GM12878 (cell line): ENCODE results near the gene TUBA8. TPM values are rescaled to one million over a fixed set of nuclear protein-coding genes. Genes with fewer than 3 reads are reported as not detected.

Experiments used
- ATAC-seq: fragments of 200-7000 bp; cut with Tn5 transposase; 3 replicates; pipeline ENCODE4 v1.9.1; 2020; ENCODE audit warnings: mild to moderate bottlenecking, moderate library complexity
- BruUV-seq: library from RNA; stranded (reverse); fragments of 400-500 nt; replicated peaks from 2 replicates; lab custom pipeline; 2021; lab: Mats Ljungman, UMichigan
- CTCF ChIA-PET: fragments of 300-600 bp; sonication (Branson Sonifier 250); formaldehyde crosslinking; extraction: SDS; loops from one replicate; lab custom pipeline; 2021; ENCODE audit warnings: inconsistent platforms; lab: Yijun Ruan, JAX
- POLR2A ChIA-PET: fragments of 350-600 bp; formaldehyde crosslinking; extraction: SDS; loops from one replicate; lab custom pipeline; 2021; ENCODE audit warnings: inconsistent platforms; lab: Charles Lee
- RAD21 ChIA-PET: fragments of 300-600 bp; sonication (Branson Sonifier 250); formaldehyde crosslinking; loops from one replicate; lab custom pipeline; 2023; ENCODE audit warnings: antibody characterized with exemption; ENCODE audit not compliant: unreplicated experiment; lab: Charles Lee
- SMC1A ChIA-PET: fragments of 300-600 bp; sonication (Branson Sonifier 250); formaldehyde crosslinking; loops from one replicate; lab custom pipeline; 2023; ENCODE audit not compliant: unreplicated experiment, uncharacterized antibody; lab: Charles Lee
- DNase-seq: peaks from one replicate; pipeline ENCODE4 v3.0.0-alpha.2; 2011; ENCODE audit warnings: low read depth, low spot score
- FAIRE-seq: peaks from 3 replicates; lab custom pipeline; 2011; peaks lifted over from hg19 to GRCh38; lab: Jason Lieb, UNC
- H2AFZ ChIP-seq: 2 replicates; pipeline ENCODE4 v1.6.0; 2011; ENCODE audit warnings: low read depth, low read length, control low read depth; ENCODE audit not compliant: control insufficient read depth
- H3K27ac ChIP-seq: 2 replicates; pipeline ENCODE4 v1.5.1; 2011; ENCODE audit warnings: control low read depth; ENCODE audit not compliant: control insufficient read depth, insufficient read depth
- H3K27me3 ChIP-seq, 2 experiments: replicated peaks in 1 of 2; 2 replicates each; pipeline versions ENCODE4 v1.6.0 to v1.6.1; 2011; ENCODE audit warnings: low read length in 1 of 2; ENCODE audit not compliant: control insufficient read depth in 2 of 2, insufficient read depth in 2 of 2
- H3K36me3 ChIP-seq, 2 experiments: 2 replicates each; pipeline ENCODE4 v1.5.1; 2011; ENCODE audit warnings: low read length in 1 of 2; ENCODE audit not compliant: control insufficient read depth in 2 of 2, insufficient read depth in 2 of 2
- H3K4me1 ChIP-seq: 2 replicates; pipeline ENCODE4 v1.6.1; 2011; ENCODE audit warnings: mild to moderate bottlenecking, low read length, moderate library complexity, mixed read lengths; ENCODE audit not compliant: control insufficient read depth, insufficient read depth
- H3K4me2 ChIP-seq: 2 replicates; pipeline ENCODE4 v1.6.0; 2011; ENCODE audit warnings: control low read depth; ENCODE audit not compliant: control insufficient read depth, insufficient read depth
- H3K4me3 ChIP-seq: fragments of 200-600 bp; sonication (generic); 2 replicates; pipeline ENCODE4 v1.5.1; 2016
- H3K79me2 ChIP-seq: 2 replicates; pipeline ENCODE4 v1.6.0; 2011; ENCODE audit warnings: low read length; ENCODE audit not compliant: control insufficient read depth, insufficient read depth
- H3K9ac ChIP-seq: 2 replicates; pipeline ENCODE4 v1.8.0; 2011; ENCODE audit warnings: low read length, control low read depth, mixed read lengths; ENCODE audit not compliant: control insufficient read depth, insufficient read depth
- H3K9me3 ChIP-seq: replicated peaks from 3 replicates; pipeline ENCODE4 v1.5.1; 2011; ENCODE audit warnings: mild to moderate bottlenecking, low read length; ENCODE audit not compliant: control insufficient read depth, insufficient read depth
- H4K20me1 ChIP-seq: 2 replicates; pipeline ENCODE4 v1.6.0; 2011; ENCODE audit not compliant: control insufficient read depth, insufficient read depth
- ATF7 ChIP-seq: fragments of 450-650 bp; IDR thresholded peaks from 2 replicates; pipeline ENCODE4 v1.6.1; 2016; ENCODE audit warnings: low read depth, mild to moderate bottlenecking
- BACH1 ChIP-seq: fragments of 450-650 bp; IDR thresholded peaks from 2 replicates; pipeline ENCODE4 v1.6.1; 2017; ENCODE audit warnings: mild to moderate bottlenecking, borderline replicate concordance
- BCL11A ChIP-seq: IDR thresholded peaks from 2 replicates; pipeline ENCODE4 v1.6.1; 2011; ENCODE audit warnings: low read depth, low read length
- CREB1 ChIP-seq: IDR thresholded peaks from 2 replicates; pipeline ENCODE4 v1.6.1; 2012; ENCODE audit warnings: low read depth, mild to moderate bottlenecking, inconsistent platforms
- EED ChIP-seq: sonication (generic); IDR thresholded peaks from 2 replicates; pipeline ENCODE4 v1.6.1; 2016; ENCODE audit warnings: antibody characterized with exemption, low read depth
- IKZF2 ChIP-seq, 2 experiments: fragments of 450-650 bp; IDR thresholded peaks; 2 replicates each; pipeline ENCODE4 v1.6.1; 2017; ENCODE audit warnings: mild to moderate bottlenecking in 2 of 2, moderate library complexity in 2 of 2
- JUNB ChIP-seq: IDR thresholded peaks from 2 replicates; pipeline ENCODE4 v1.6.1; 2016; ENCODE audit warnings: antibody characterized with exemption, mild to moderate bottlenecking
- NBN ChIP-seq: fragments of 450-650 bp; IDR thresholded peaks from 2 replicates; pipeline ENCODE4 v1.6.1; 2016
- NFIC ChIP-seq: IDR thresholded peaks from 2 replicates; pipeline ENCODE4 v1.6.1; 2012; ENCODE audit warnings: low read depth, mild to moderate bottlenecking, inconsistent platforms, low read length, moderate library complexity
- PAX5 ChIP-seq: IDR thresholded peaks from 2 replicates; pipeline ENCODE4 v1.6.1; 2011; ENCODE audit warnings: low read depth, low read length, borderline replicate concordance
- PAX8 ChIP-seq: fragments of 450-650 bp; IDR thresholded peaks from 2 replicates; pipeline ENCODE4 v1.6.1; 2017; ENCODE audit warnings: mild to moderate bottlenecking, moderate library complexity
- RCOR1 ChIP-seq: conservative IDR thresholded peaks from 2 replicates; pipeline ENCODE4 v1.6.1; 2012; ENCODE audit warnings: low read depth, low read length, improper control_type of control experiment
- RELA ChIP-seq: fragments of 450-650 bp; IDR thresholded peaks from 2 replicates; pipeline ENCODE4 v1.8.0; 2014; ENCODE audit warnings: borderline replicate concordance; ENCODE audit not compliant: partially characterized antibody
- RUNX3 ChIP-seq: IDR thresholded peaks from 2 replicates; pipeline ENCODE4 v1.6.1; 2012; ENCODE audit warnings: low read length, inconsistent platforms
- SMARCA5 ChIP-seq: fragments of 450-650 bp; IDR thresholded peaks from 2 replicates; pipeline ENCODE4 v1.6.1; 2017; ENCODE audit warnings: mild to moderate bottlenecking
- SPI1 ChIP-seq: IDR thresholded peaks from 2 replicates; pipeline ENCODE4 v1.6.1; 2011; ENCODE audit warnings: low read depth, mild to moderate bottlenecking, low read length, moderate library complexity, borderline replicate concordance; ENCODE audit not compliant: insufficient read depth
- ZNF207 ChIP-seq: fragments of 450-650 bp; IDR thresholded peaks from 2 replicates; pipeline ENCODE4 v1.6.1; 2014; ENCODE audit warnings: antibody characterized with exemption, mild to moderate bottlenecking, borderline replicate concordance
- WGBS: methylation state at CpG from one replicate; pipeline ENCODE4 v1.1.6; 2016; ENCODE audit warnings: low lambda C conversion rate; ENCODE audit not compliant: insufficient replicate concordance, insufficient coverage; ENCODE audit errors: missing lambda C conversion rate; 5-methylcytosine and 5-hydroxymethylcytosine counted together
- in situ Hi-C: fragments of 300-500 bp; cut with MboI; formaldehyde crosslinking; loops from 9 replicates; pipeline ENCODE4 v1.14.3; 2018; ENCODE audit warnings: mixed read lengths
- intact Hi-C: fragments of 100-400 bp; cut with micrococcal nuclease; formaldehyde crosslinking; loops from one replicate; pipeline ENCODE4 v1.14.2; 2022; ENCODE audit not compliant: unreplicated experiment
- polyA plus RNA-seq, 11 experiments: library from polyadenylated mRNA; depleted of rRNA in 4 of 11; unstranded in 6 of 11; stranded (reverse) in 5 of 11; fragments of >200 nt; fragmentation: Nextera tagmentation in 4 of 11; fragmentation: Illumina TruSeq in 1 of 11; extraction: Ambion mirVana in 4 of 11; extraction: Trizol in 1 of 11; gene quantifications; 1 replicate in 1 of 11; 2 replicates in 10 of 11; pipeline versions ENCODE4 v1.2.1 to v1.2.3, GENCODE V29; 2011 to 2016; ENCODE audit warnings: inconsistent platforms in 2 of 11, missing spikeins in 2 of 11, low read depth in 1 of 11
- total RNA-seq, 4 experiments: library from RNA; depleted of rRNA in 3 of 4; stranded (reverse); fragments of >200 nt in 3 of 4; fragmentation: Illumina TruSeq in 1 of 4; extraction: Trizol in 1 of 4; gene quantifications; 2 replicates each; pipeline versions ENCODE4 v1.2.1 to v1.2.3, GENCODE V29; 2013 to 2021
- TF ChIP-seq, protein P1 (sequence below): fragments of 450-650 bp; IDR thresholded peaks from 2 replicates; pipeline ENCODE4 v1.6.1; 2017; ENCODE audit warnings: mild to moderate bottlenecking, low read depth, inconsistent platforms; ENCODE audit not compliant: poor library complexity, severe bottlenecking
- TF ChIP-seq, protein P2 (sequence below): IDR thresholded peaks from 2 replicates; pipeline ENCODE4 v1.6.1; 2012; ENCODE audit warnings: low read length, inconsistent platforms
- TF ChIP-seq, protein P3 (sequence below): fragments of 450-650 bp; IDR thresholded peaks from 2 replicates; pipeline ENCODE4 v1.6.1; 2016; ENCODE audit warnings: mild to moderate bottlenecking

TUBA8 gene
- total and polyA plus RNA-seq, 10 of the 15 experiments (the other 5 are each of a cell fraction or from before 2014, with no cell fraction given), result 2.2 to 30.3 (median 21.0) TPM

DNA sequence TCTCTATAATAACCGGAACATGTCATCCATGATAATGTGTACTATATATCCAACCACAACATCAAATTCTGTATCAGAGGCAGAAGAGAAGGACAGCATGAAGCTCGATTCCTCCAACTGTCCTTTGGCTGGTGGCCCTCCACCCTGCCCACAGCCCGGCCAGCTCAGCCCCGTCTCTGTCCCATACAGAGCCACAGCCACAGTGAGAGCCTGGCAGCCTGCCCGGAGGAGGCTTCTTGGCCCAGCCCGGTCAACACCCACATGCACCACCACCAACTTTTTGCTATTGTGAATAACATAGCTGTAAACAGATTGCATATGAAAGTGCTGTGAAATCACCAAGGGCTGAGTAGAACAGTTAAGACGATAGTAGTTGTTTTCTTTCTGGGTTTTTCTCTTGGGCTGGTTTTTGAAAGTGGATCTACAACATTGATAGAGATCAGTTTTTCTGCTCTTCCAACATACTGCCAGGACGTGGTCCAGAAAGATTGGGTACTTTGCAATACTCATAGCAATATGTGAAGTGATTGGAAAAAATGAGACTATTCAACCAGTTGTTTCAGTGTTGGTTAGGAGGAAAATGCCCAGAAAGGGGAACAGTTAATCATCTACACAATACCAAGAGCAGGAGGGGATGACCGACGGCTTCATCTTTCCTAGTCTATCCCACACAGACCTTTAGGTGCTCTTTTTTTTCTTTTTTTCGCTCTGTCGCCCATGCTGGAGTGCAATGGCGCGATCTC is 6.9 kb upstream of the TUBA8 start:
- CTCF ChIA-PET, result interaction anchor here (0.6 to 3.6 kb wide), 2 partner anchors 23 to 27 kb away, joined by 4 to 17 read pairs; partner anchors contain the start of gene PEX26
- POLR2A ChIA-PET, result interaction anchor here (1.4 to 2.0 kb wide), 3 partner anchors 9 to 49 kb away, joined by 3 to 5 read pairs (median 4); no protein-coding TSS in a partner anchor
- no peaks in the 10 kb centered on the region for H4K20me1 ChIP-seq
- peaks cover 3% of the 10 kb centered on the region for H3K79me2 ChIP-seq
- no peak for FAIRE-seq
- H3K4me2 ChIP-seq, result no peak overlapping the region
- SMC1A ChIA-PET, result interaction anchor here (4.1 to 4.7 kb wide), 3 partner anchors 15 to 27 kb away, joined by 20 to 31 read pairs (median 20); partner anchors contain the start of gene PEX26
- 0 out of 2 replicates have a peak overlapping the region, but pooled peaks have one; percentile 18 for H3K4me3 ChIP-seq
- H3K4me1 ChIP-seq, result peaks cover 32% of the 10 kb centered on the region
- peak; percentile 76 for ATAC-seq
- in situ Hi-C loops (no loop called here), intact Hi-C loops (loop anchor here (10.0 kb wide), 1 partner anchor 129 kb away; no protein-coding TSS in a partner anchor)
- DNase-seq, result peak; percentile 65
- peak overlapping the region; percentile 96 for H3K27ac ChIP-seq
- WGBS, result 80% methylated on average over 14 of the region's 14 CpGs
- no TSS peak for BruUV-seq
- no peaks in the 10 kb centered on the region for H3K27me3 ChIP-seq
- no peaks in the 10 kb centered on the region for H3K36me3 ChIP-seq
- RAD21 ChIA-PET, result interaction anchor here (0.9 to 5.0 kb wide), 4 partner anchors 15 to 46 kb away, joined by 3 to 21 read pairs (median 4); partner anchors contain the start of gene USP18
- peaks cover 28% of the 10 kb centered on the region for H3K9me3 ChIP-seq
- H3K9ac ChIP-seq, result no peak overlapping the region
- H2AFZ ChIP-seq, result no peak overlapping the region
- TF ChIP-seq RUNX3, result peak; percentile 57
- peak; percentile 48 for TF ChIP-seq ATF7
- 0 out of 2 replicates have a peak, but pooled peaks have one; percentile 43 for TF ChIP-seq NBN
- TF ChIP-seq JUNB, result peak; percentile 43
- TF ChIP-seq EED, result peak; percentile 64
- TF ChIP-seq SMARCA5, result 0 out of 2 replicates have a peak, but pooled peaks have one; percentile 52
- peak; percentile 78 for TF ChIP-seq SPI1
- peak; percentile 42; the same call in 1 of the 2 replicates for TF ChIP-seq NFIC
- TF ChIP-seq, protein P1, sequence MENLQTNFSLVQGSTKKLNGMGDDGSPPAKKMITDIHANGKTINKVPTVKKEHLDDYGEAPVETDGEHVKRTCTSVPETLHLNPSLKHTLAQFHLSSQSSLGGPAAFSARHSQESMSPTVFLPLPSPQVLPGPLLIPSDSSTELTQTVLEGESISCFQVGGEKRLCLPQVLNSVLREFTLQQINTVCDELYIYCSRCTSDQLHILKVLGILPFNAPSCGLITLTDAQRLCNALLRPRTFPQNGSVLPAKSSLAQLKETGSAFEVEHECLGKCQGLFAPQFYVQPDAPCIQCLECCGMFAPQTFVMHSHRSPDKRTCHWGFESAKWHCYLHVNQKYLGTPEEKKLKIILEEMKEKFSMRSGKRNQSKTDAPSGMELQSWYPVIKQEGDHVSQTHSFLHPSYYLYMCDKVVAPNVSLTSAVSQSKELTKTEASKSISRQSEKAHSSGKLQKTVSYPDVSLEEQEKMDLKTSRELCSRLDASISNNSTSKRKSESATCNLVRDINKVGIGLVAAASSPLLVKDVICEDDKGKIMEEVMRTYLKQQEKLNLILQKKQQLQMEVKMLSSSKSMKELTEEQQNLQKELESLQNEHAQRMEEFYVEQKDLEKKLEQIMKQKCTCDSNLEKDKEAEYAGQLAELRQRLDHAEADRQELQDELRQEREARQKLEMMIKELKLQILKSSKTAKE, result peak; percentile 34
- TF ChIP-seq BCL11A, result peak; percentile 65; the same call in 1 of the 2 replicates
- TF ChIP-seq PAX8, result no peak
- TF ChIP-seq RCOR1, result no peak
- no peak for TF ChIP-seq ZNF207
- TF ChIP-seq PAX5, result 0 out of 2 replicates have a peak, but pooled peaks have one; percentile 18
- TF ChIP-seq, protein P2, sequence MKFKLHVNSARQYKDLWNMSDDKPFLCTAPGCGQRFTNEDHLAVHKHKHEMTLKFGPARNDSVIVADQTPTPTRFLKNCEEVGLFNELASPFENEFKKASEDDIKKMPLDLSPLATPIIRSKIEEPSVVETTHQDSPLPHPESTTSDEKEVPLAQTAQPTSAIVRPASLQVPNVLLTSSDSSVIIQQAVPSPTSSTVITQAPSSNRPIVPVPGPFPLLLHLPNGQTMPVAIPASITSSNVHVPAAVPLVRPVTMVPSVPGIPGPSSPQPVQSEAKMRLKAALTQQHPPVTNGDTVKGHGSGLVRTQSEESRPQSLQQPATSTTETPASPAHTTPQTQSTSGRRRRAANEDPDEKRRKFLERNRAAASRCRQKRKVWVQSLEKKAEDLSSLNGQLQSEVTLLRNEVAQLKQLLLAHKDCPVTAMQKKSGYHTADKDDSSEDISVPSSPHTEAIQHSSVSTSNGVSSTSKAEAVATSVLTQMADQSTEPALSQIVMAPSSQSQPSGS, result peak; percentile 39; the same call in 1 of the 2 replicates
- TF ChIP-seq, protein P3, sequence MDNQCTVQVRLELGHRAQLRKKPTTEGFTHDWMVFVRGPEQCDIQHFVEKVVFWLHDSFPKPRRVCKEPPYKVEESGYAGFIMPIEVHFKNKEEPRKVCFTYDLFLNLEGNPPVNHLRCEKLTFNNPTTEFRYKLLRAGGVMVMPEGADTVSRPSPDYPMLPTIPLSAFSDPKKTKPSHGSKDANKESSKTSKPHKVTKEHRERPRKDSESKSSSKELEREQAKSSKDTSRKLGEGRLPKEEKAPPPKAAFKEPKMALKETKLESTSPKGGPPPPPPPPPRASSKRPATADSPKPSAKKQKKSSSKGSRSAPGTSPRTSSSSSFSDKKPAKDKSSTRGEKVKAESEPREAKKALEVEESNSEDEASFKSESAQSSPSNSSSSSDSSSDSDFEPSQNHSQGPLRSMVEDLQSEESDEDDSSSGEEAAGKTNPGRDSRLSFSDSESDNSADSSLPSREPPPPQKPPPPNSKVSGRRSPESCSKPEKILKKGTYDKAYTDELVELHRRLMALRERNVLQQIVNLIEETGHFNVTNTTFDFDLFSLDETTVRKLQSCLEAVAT, result peak; percentile 41; the same call in 1 of the 2 replicates
- TF ChIP-seq CREB1, result 0 out of 2 replicates have a peak, but pooled peaks have one; percentile 12
- peak; percentile 18; the same call in 1 of the 2 replicates for TF ChIP-seq BACH1
- TF ChIP-seq IKZF2 (IDR thresholded peaks at IDR 0.05), result peak; percentile 76 to 77; a peak in 2 of 4 replicates
- TF ChIP-seq RELA, result peak; percentile 80
